Peyer's patch (tissue), 4 donors: ENCODE results near the gene FAIM2. TPM values are rescaled to one million over a fixed set of nuclear protein-coding genes. Genes with fewer than 3 reads are reported as not detected.
"Not testable (repeated sequence)": the region's sequence is repeated elsewhere in the genome, so short reads cannot be mapped to it uniquely, and the experiment has no call there.

Source experiments
- DNase-seq, 3 donors: peaks; one replicate each; pipeline ENCODE4 v3.0.0-alpha.2; 2017 to 2019
- H3K27ac ChIP-seq, 4 donors: fragments of 200-600 bp; sonication (generic); one replicate each; pipeline ENCODE4 v1.5.1; 2016 to 2019
- H3K27me3 ChIP-seq, 2 donors: fragments of 200-600 bp; sonication (generic); one replicate each; pipeline ENCODE4 v1.5.1; 2019
- H3K36me3 ChIP-seq, 3 donors: fragments of 200-600 bp; sonication (generic); one replicate each; pipeline ENCODE4 v1.5.1; 2016 to 2019
- H3K4me1 ChIP-seq, 4 donors: fragments of 200-600 bp; sonication (generic); one replicate each; pipeline ENCODE4 v1.5.1; 2016 to 2019
- H3K4me3 ChIP-seq, 4 donors: fragments of 200-600 bp; sonication (generic); 1 replicate in 3 of 4; 2 replicates in 1 of 4; pipeline ENCODE4 v1.5.1; 2016 to 2019; ENCODE audit warnings: mild to moderate bottlenecking in 1 of 4
- H3K9me3 ChIP-seq, 4 donors: fragments of 200-600 bp; sonication (generic); one replicate each; pipeline ENCODE4 v1.5.1; 2016 to 2019; ENCODE audit warnings: mild to moderate bottlenecking in 1 of 4
- POLR2A ChIP-seq, 2 donors: fragments of 450-650 bp; IDR thresholded peaks; one replicate each; pipeline ENCODE4 v1.5.1; 2017; ENCODE audit warnings: antibody characterized with exemption in 2 of 2, mild to moderate bottlenecking in 2 of 2, moderate library complexity in 2 of 2
- total RNA-seq, 4 donors: library from RNA; depleted of rRNA; stranded (reverse); fragments of >200 nt; gene quantifications; one replicate each; pipeline ENCODE4 v1.1.0, GENCODE V29; 2016
- TF ChIP-seq, protein P1 (sequence below), 6 experiments: fragments of 450-650 bp in 4 of 6; fragments of 200-600 bp in 2 of 6; sonication (generic) in 1 of 6; IDR thresholded peaks; one replicate each; pipeline ENCODE4 v1.5.1; 2017 to 2019; ENCODE audit warnings: antibody characterized with exemption in 6 of 6, mild to moderate bottlenecking in 3 of 6, moderate library complexity in 1 of 6

The FAIM2 gene
- total RNA-seq, 4 donors from 2014 or later: 0.83 to 4.7 (median 2.9) TPM

- peaks cover 0 to 3% (median 0%) of the 10 kb centered on the region in 4 donors for H3K4me1 ChIP-seq
- no peak overlapping the region for H3K27ac ChIP-seq
- H3K4me3 ChIP-seq: no peak overlapping the region
- no peaks in the 10 kb centered on the region for H3K9me3 ChIP-seq
- no peaks in the 10 kb centered on the region for H3K36me3 ChIP-seq
- no peaks in the 10 kb centered on the region for H3K27me3 ChIP-seq
- TF ChIP-seq POLR2A (IDR thresholded peaks at IDR 0.05): no peak
- TF ChIP-seq, protein P1, sequence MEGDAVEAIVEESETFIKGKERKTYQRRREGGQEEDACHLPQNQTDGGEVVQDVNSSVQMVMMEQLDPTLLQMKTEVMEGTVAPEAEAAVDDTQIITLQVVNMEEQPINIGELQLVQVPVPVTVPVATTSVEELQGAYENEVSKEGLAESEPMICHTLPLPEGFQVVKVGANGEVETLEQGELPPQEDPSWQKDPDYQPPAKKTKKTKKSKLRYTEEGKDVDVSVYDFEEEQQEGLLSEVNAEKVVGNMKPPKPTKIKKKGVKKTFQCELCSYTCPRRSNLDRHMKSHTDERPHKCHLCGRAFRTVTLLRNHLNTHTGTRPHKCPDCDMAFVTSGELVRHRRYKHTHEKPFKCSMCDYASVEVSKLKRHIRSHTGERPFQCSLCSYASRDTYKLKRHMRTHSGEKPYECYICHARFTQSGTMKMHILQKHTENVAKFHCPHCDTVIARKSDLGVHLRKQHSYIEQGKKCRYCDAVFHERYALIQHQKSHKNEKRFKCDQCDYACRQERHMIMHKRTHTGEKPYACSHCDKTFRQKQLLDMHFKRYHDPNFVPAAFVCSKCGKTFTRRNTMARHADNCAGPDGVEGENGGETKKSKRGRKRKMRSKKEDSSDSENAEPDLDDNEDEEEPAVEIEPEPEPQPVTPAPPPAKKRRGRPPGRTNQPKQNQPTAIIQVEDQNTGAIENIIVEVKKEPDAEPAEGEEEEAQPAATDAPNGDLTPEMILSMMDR (IDR thresholded peaks at IDR 0.05): no peak
- peak in 1 of 3 donors; percentile 18 for DNase-seq
Observed at GRCh38 chr12:49873361-49873934, 30.3 kb downstream of the FAIM2 start.

DNA sequence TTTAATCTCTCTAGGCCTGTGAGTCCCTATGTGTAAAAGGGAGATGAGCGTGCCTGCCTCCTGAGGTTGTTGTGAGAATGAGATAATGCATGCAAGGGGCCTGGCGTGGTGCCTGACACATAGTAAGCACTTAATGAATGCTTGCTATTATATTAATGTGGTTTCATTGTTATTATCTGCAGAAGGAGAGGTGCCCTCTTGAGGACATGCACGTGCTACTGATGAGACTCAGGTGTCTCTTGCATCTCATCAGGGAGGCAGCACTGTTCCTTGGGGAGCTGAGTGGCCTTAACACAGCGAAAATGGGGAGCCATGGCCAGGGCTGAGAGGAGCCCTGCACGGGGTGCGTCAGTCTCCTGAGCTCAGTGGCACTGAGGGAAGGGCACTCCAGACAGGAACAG, 30.9 kb downstream of the FAIM2 start:
- TF ChIP-seq, protein P1 (IDR thresholded peaks at IDR 0.05): no peak
- no peak for TF ChIP-seq POLR2A (IDR thresholded peaks at IDR 0.05)

GRCh38 chr12:49872381-49872780, 31.3 kb downstream of the FAIM2 start:
- no peaks in the 10 kb centered on the region for H3K27me3 ChIP-seq
- H3K4me1 ChIP-seq: peaks cover 0 to 10% (median 0%) of the 10 kb centered on the region in 4 donors
- no peaks in the 10 kb centered on the region for H3K9me3 ChIP-seq
- DNase-seq: no peak
- TF ChIP-seq, protein P1 (IDR thresholded peaks at IDR 0.05): no peak
- no peak overlapping the region for H3K4me3 ChIP-seq
- H3K36me3 ChIP-seq: no peaks in the 10 kb centered on the region
- H3K27ac ChIP-seq: no peak overlapping the region

More for the DNA sequence above, 30.9 kb downstream of the FAIM2 start:
- Histone ChIP-seq H3K4me1 (peaks cover 0 to 6% (median 0%) of the 10 kb centered on the region in 4 donors), H3K36me3 (no peaks in the 10 kb centered on the region), H3K9me3 (no peaks in the 10 kb centered on the region), H3K27ac (no peak overlapping the region), H3K27me3 (no peaks in the 10 kb centered on the region), H3K4me3 (no peak overlapping the region)
- DNase-seq: no peak

- not testable (repeated sequence) for H3K27ac ChIP-seq, DNase-seq, H3K4me3 ChIP-seq, H3K27me3 ChIP-seq, H3K9me3 ChIP-seq, H3K36me3 ChIP-seq
- H3K4me1 ChIP-seq: peaks cover 0 to 11% (median 0%) of the 10 kb centered on the region in 4 donors
Observed at GRCh38 chr12:49871811-49872251, 31.9 kb downstream of the FAIM2 start.

GRCh38 chr12:49871263-49871561, 32.5 kb downstream of the FAIM2 start:
- DNase-seq: no peak
- no peaks in the 10 kb centered on the region for H3K36me3 ChIP-seq
- H3K4me3 ChIP-seq: no peak overlapping the region
- no peaks in the 10 kb centered on the region for H3K9me3 ChIP-seq
- H3K27me3 ChIP-seq: no peaks in the 10 kb centered on the region
- peaks cover 0 to 11% (median 0%) of the 10 kb centered on the region in 4 donors for H3K4me1 ChIP-seq
- TF ChIP-seq POLR2A (IDR thresholded peaks at IDR 0.05): no peak
- TF ChIP-seq, protein P1 (IDR thresholded peaks at IDR 0.05): no peak
- no peak overlapping the region for H3K27ac ChIP-seq

- H3K27me3 ChIP-seq: no peaks in the 10 kb centered on the region
- peaks cover 0 to 11% (median 0%) of the 10 kb centered on the region in 4 donors for H3K4me1 ChIP-seq
- no peak overlapping the region for H3K27ac ChIP-seq
- H3K36me3 ChIP-seq: no peaks in the 10 kb centered on the region
- H3K9me3 ChIP-seq: no peaks in the 10 kb centered on the region
- no peak overlapping the region for H3K4me3 ChIP-seq
- DNase-seq: no peak
- TF ChIP-seq, protein P1 (IDR thresholded peaks at IDR 0.05): no peak
- TF ChIP-seq POLR2A (IDR thresholded peaks at IDR 0.05): no peak
Observed at GRCh38 chr12:49870501-49871262, 33.0 kb downstream of the FAIM2 start.
